GM15510 (cell line): ENCODE data around the gene ZNF606.

Source experiments
- POLR2A ChIP-seq: IDR thresholded peaks from 3 replicates; pipeline ENCODE4 v1.6.1; 2011; ENCODE audit warnings: borderline replicate concordance; ENCODE audit not compliant: insufficient read length; ENCODE audit errors: extremely low read depth

ZNF606 gene

DNA sequence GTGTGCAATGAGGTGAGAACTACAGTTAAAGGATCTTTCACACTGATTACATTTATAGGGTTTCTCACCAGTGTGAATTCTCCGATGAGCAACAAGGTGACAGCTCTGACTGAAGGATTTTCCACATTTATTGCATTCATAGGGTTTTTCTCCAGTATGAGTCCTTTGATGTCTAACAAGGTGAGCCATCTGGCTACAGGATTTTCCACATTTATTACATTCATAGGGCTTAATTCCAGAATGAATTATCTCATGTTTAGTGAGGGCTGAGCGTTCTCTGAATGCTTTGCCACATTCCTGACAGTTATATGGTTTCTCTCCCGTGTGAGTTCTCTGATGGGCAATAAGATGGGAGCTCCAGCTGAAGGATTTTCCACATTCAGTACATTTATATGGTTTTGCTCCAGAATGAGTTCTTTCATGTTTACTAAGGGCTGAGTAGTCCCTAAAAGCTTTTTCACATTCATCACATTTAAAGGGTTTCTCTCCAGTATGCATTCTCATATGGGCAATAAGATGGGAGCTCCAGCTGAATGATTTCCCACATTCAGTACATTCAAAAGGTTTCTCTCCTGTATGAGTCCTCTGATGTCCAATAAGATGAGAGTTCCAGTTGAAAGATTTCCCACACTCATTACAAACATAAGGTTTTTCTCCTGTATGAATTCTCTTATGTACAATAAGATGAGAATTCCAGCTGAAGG is 23.9 kb downstream of the ZNF606 start:
- TF ChIP-seq POLR2A, result no peak

DNA sequence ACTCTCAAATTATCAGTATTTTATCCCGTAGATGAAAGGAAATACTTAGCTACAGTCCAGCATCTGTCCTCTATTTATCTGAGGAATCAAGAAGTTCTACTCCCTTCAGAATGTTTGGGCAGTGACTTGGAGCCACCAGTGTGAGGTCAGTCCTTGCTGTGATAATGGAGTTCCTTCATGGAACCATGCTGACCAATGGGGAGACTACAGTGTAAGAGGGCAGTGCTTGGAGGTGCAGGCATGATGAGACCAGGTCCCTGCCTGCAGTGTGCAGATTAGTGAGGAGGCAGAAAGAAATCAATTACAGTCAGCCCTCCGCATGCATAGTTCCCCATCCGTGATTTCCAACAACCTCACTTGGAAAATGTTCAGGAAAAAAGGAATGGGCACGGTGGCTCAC is 28.2 kb downstream of the ZNF606 start, which contains the start of gene C19orf18:
Gene C19orf18 (minus strand): TSS at position 101 of the 400 bp plus-strand sequence. CDS start 102 bp downstream, outside the sequence.
- TF ChIP-seq POLR2A, result no peak

DNA sequence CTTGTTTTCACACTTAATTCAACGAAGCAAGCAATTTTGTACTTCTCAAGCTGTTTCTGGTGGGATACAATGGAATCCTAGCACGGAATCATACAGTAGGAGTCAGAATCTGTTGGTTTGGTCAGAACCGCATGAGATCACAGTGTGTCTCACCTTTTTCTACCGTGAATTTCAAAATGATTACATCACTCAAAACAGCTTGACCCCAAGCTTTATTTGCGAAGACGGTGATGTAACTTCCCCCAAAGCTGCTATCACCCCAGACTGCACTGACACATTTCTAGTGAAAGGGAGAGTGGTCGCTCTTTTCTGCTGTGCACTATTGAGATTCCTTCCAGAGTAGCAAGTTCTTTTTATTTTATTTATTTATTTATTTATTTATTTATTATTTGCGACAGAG is 37.9 kb downstream of the ZNF606 start:
- no peak for TF ChIP-seq POLR2A

DNA sequence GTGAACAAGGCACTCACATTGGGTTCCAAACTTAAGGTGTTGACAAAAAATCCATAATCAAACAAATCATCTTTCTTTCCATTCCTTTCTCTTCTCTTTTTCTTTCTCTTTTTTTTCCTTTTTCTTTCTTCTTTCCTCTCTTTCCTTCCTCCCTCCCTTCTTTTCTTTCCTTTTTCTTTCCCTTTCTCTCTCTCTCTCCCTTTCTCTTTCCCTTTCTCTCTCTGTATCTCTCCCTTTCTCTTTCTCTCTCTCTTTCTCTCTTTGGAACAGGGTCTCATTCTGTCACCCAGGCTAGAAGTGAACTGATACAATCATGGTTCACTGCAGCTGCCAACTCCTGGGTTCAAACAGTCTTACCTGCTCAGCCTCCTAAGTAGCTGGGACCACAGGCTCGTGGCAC is 40.8 kb downstream of the ZNF606 start:
- TF ChIP-seq POLR2A, result no peak

DNA sequence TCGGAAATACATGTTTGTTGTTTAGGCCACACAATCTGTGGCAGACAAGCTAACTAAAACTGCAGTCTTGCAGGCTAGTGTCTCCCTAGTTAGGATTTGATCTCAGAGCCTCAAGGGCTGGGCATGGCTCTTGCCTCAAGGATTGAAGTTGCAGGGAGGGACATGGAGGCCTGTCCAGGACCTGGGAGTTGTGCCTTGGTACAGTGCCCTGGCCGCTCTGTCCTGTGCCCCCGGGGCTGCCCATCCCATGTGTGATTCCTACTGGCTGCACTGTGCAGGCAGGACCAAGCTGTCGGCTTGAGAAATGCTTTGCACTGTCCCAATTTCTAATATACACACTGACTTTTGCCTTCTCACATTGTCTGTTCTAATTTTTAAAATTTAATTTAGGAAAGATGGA is 47.6 kb downstream of the ZNF606 start:
- TF ChIP-seq POLR2A, result no peak

DNA sequence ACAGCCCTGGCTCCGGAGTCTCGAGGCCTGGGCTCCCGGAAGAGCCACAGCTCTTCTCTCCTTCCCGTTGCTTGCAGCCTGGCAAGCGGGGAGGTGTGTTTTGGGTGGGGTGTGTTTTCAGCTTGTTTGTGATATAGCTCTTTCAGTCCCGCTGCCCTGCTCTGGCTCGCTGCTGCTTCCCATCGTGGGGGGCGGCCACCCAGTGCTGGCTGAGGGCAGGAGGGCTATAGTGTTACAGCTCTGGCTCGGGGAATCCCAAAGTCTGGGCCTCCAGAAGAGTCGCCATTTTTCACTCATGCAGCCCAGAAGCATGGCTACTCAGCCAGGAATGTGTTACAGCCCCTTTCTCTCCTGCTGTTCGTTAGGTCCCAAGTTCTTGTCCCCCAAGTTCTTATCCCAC is 52.9 kb downstream of the ZNF606 start:
- no peak for TF ChIP-seq POLR2A

DNA sequence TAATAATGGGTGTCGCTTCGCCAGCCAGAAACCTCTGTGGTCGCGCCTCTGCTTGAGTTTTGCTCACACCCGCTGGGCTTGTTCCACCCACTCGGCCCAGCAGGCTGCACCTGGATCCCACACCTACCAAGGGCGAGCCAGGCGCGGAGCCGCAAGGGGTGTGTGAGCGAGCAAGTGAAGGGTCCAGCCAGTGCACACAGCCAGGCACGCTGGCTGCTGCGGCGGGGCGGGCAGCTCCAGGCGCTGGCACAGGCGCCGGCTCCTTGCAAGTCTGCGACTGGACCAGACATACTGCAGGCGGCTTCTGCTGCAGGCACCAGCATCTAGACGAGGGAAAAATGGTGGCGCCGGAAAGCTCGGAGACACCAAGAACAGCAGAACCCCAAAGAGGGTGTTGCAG is 53.3 kb downstream of the ZNF606 start:
- no peak for TF ChIP-seq POLR2A

DNA sequence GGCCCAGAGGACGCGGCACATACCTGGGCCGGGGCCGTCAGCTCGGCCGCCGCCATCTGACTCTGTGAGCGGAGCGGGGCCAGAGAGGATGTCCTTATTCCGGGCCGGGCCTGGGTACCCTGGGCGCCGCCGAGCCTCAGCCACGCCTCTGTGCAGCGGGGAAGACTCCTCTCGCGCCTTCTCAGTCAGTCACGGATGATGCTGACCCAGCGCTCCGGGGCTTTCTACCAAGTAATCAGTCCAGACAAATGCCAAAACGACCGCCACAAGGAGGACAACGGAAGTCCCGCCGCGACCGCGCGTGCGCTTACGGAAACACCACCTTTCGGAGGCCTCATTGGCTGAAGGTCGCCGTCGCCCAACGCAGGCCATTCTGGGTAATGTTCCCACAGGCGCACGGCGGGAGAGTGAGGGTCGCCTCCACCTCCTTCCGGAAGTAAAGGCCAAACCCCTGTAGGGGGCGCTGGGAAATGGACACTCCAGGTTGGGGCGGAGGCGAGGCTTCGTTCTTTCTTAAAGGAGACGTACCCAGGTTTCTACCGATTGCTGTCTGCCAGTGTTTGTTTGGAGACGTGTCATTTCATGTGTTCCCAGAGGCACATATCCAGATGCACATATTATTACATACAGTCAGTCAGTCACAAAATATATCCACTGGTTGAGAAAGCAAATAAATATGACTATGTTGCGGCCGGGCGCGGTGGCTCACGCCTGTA is 55.0 kb downstream of the ZNF606 start, which contains the start of gene ZNF256:
Gene ZNF256 (minus strand): TSS at position 288 of the 716 bp plus-strand sequence. CDS start 232 bp downstream, at position 56.
- peak; percentile 46 for TF ChIP-seq POLR2A

DNA sequence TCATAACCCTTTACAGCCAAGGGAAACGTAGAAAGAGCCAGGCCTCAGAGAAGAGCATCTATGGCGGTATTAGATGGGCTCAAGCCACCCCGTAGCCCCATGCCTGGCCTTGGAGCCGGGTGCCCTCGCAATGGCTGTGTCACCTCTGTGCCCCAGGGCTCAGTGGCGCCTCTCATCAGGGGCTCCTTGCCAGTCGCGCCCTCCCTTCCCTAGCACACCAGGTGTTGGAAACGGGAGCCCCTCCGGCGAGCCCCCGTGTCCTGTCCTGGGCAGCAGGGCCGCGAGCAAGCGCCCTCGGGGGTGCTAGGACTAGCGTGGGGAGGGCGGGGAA is 55.6 kb downstream of the ZNF606 start:
- TF ChIP-seq POLR2A, result no peak

DNA sequence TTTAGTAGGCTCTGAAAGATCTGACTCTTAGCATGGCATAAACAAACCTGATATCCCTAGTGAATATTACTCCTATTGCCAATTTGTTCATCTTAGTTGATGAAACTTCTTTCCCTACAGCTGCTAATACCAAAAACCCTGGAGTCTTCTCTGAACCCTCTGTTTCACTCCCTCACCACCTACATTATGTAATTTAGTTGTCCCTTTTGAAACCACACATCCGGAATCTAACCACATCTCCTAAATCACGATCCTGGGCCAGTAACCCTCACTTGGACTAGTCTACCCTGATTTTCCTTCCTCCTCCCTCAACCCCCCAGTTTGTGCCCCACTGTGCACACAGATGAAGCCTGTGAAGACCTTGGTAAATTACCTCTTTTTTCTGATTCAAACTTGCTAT is 56.3 kb downstream of the ZNF606 start:
- TF ChIP-seq POLR2A, result no peak

DNA sequence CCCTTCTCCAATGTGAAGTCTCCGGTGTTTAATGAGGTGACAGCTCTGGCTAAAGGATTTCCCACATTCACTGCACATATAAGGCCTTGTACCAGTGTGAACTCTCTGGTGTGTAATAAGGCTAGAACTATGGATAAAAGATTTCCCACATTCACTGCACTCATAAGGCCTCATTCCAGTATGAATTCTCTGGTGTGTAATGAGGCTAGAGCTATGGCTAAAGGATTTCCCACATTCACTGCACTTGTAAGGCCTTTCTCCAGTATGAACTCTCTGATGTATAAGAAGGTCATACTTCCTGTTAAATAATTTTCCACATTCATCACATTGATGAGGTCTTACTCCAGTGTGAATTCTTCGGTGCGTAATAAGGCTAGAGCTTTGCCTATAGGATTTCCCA is 61.0 kb downstream of the ZNF606 start:
- TF ChIP-seq POLR2A, result no peak

DNA sequence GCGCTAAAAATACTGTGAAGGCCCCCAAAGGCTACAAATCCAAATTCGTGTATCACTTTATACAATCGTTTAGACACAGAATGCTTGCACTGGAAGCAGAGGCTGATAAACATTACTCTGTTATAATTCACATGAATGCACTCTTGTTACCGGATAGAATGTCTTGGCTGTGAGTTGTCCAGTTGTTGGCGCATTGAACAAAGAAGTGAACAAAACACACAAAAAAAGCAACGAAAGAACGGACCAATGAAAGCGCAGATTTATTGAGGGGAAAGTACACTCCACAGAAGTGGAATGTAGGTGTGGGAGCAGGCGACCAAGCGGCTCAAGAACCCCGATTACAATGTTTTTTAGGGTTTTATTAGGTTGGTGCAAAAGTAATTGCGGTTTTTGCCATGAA is 66.9 kb downstream of the ZNF606 start:
- no peak for TF ChIP-seq POLR2A

DNA sequence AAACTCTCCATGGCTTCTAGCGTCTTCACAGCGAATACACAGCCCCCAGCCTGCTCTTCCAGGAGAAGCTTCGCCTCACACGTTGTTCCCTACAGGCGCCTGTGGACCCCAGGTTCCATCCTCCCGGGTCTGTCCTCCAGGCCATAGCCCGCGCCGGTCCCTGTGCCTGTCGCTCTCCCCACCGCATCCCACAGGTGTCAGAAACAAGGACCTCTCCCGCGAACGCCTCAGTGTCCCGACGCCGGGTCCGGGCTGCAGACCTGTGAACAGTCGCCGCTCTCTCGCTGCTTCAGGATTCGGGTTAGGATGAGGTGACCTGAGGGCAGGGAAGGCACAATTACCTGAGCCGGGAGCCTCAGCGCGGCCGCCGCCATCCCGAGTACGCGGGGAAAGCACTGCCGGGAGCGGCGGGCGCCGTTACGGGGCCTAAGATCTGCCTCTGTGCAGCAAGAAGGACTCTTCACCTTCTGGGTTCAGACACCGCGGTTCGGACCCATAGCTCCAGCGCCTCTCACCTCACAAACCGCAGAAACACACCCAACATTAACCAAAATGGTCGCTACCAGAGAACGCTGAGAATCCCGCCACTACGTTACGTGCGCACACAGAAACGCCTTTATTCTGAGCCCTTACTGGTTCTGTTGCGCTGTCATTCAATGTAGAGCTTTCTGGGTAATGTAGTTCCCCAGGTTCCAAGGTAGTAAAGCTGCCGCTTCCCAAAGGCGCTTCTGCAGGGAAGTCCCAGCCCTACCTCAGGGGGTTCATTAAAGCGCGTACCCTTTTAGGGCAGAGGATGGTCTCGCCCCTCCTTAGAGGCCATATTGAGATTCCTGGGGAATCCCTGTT is 67.6 kb downstream of the ZNF606 start, which contains the start of gene ZNF418:
Gene ZNF418 (minus strand): TSS at position 583 of the 846 bp plus-strand sequence. CDS start 1,580 bp downstream, outside the sequence.
- TF ChIP-seq POLR2A, result no peak

DNA sequence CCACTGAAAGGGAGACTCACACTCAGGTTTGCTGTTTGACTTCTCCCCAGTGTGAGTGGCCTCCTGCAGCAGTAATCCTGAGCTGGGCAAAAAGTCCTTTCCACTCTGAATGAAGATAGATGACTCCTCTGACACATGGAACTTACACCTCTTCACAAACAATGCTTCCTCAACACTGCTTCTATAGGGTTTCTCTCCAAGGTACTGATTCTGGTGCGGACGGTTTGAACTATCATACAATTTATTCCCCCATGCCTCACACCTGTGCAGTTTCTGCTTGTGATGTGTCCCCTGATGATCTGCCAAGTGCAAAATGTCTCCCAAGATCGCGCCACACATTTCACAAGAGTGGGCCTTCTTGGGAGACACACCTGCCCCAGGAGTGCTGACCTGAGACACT is 75.0 kb downstream of the ZNF606 start:
- no peak for TF ChIP-seq POLR2A
